Left renal pelvis (tissue), 4 donors: ENCODE results near the gene AP3S2. TPM values are rescaled to one million over a fixed set of nuclear protein-coding genes. Genes with fewer than 3 reads are reported as not detected.
"Not testable (repeated sequence)": the region's sequence is repeated elsewhere in the genome, so short reads cannot be mapped to it uniquely, and the experiment has no call there.

Source experiments
- DNase-seq, 4 donors: peaks; one replicate each; pipeline ENCODE4 v3.0.0-alpha.2; 2013; ENCODE audit warnings: low read depth in 4 of 4, low spot score in 3 of 4
- polyA plus RNA-seq, 4 donors: library from polyadenylated mRNA; unstranded; fragments of 120-200 nt; gene quantifications; one replicate each; pipeline ENCODE4 v1.2.1, GENCODE V29; 2013; ENCODE audit not compliant: insufficient read length in 4 of 4

Gene AP3S2
- polyA plus RNA-seq: 10 to 100 TPM; 25.7 to 50.1 (median 43.7) TPM

- peak; percentile 86 to 91 (median 88) for DNase-seq
Measured at GRCh38 chr15:89893696-89894447, at the start of gene AP3S2. Gene AP3S2, minus strand, starts transcription at chr15:89893994. Its CDS starts 45 bp downstream, at chr15:89893949.

- no peak for DNase-seq
Measured at GRCh38 chr15:89939910-89940309, 46.1 kb upstream of the AP3S2 start.

GRCh38 chr15:89939377-89939776, 45.6 kb upstream of the AP3S2 start:
- DNase-seq: not testable (repeated sequence)

GRCh38 chr15:89937365-89938350, 43.9 kb upstream of the AP3S2 start:
- DNase-seq: no peak

GRCh38 chr15:89936786-89937265, 43.0 kb upstream of the AP3S2 start:
- no peak for DNase-seq

- DNase-seq: no peak
Measured at GRCh38 chr15:89936051-89936785, 42.4 kb upstream of the AP3S2 start.

- DNase-seq: no peak
Measured at GRCh38 chr15:89932880-89933279, 39.1 kb upstream of the AP3S2 start.

- no peak for DNase-seq
Measured at GRCh38 chr15:89928421-89928820, 34.6 kb upstream of the AP3S2 start.

- no peak for DNase-seq
Measured at GRCh38 chr15:89926158-89926557, 32.4 kb upstream of the AP3S2 start.

GRCh38 chr15:89917442-89918101, 23.8 kb upstream of the AP3S2 start:
- DNase-seq: no peak

GRCh38 chr15:89916660-89917059, 22.9 kb upstream of the AP3S2 start:
- no peak for DNase-seq

- DNase-seq: peak in 1 of 4 donors; percentile 39
Measured at GRCh38 chr15:89912674-89913396, 19.0 kb upstream of the AP3S2 start, which contains the start of gene ARPIN. Gene ARPIN, minus strand, starts transcription at chr15:89912952. Its CDS starts 117 bp downstream, at chr15:89912835.

GRCh38 chr15:89912145-89912673, 18.4 kb upstream of the AP3S2 start:
- DNase-seq: no peak

GRCh38 chr15:89910891-89911626, 17.3 kb upstream of the AP3S2 start:
- DNase-seq: no peak

- no peak for DNase-seq
Measured at GRCh38 chr15:89909611-89910010, 15.8 kb upstream of the AP3S2 start.

GRCh38 chr15:89908226-89908625, 14.4 kb upstream of the AP3S2 start:
- DNase-seq: no peak

- DNase-seq: no peak
Measured at GRCh38 chr15:89907289-89907688, 13.5 kb upstream of the AP3S2 start.

GRCh38 chr15:89905846-89906378, 12.1 kb upstream of the AP3S2 start:
- no peak for DNase-seq
